ENCODE results near the gene CLASP1. TPM values are rescaled to one million over a fixed set of nuclear protein-coding genes. Genes with fewer than 3 reads are reported as not detected.

CLASP1 gene
- total and polyA plus RNA-seq, 2 of the 8 experiments (the other 6 are each of a cell fraction or from before 2014, with no cell fraction given) = 7.3 to 53.9 TPM

DNA sequence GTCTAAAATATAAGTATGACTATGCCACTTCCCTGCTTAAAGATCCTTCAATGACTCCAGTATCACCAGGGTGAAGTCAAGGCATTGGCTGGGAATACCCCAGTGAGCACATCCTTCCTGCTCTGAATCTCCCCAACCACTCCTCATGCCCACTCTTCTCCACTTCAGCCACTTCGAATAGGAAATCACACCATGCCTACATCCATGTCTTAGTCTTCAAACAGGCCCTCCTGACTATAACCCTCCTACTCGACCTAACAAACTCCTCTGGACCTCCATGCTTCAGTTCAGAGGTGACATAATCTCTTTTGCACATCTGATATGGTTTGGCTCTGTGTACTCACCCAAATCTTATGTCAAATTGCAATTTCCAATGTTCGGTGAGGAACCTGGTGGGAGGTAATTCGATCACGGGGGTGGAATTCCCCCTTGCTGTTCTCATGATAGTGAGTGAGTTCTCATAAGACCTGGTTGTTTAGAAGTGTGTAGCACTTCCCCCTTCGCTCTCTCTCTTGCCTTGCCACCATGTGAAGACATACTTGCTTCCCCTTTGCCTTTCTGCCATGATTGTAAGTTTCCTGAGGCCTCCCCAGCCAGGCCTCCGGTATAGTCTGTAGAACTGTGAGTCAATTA is 276.4 kb downstream of the CLASP1 start:
- Histone ChIP-seq H3K4ac (replicated peaks; ENCODE audit: insufficient read length, low read depth, low read length) (no peak overlapping the region), H2BK120ac (replicated peaks; ENCODE audit: low read depth, low read length) (no peak overlapping the region), H3K27me3 (replicated peaks in 1 of 4; ENCODE audit: control insufficient read depth in 3 of 4, extremely low read depth in 1 of 4, insufficient read depth in 3 of 4, low read length in 3 of 4) (no peaks in the 10 kb centered on the region), H3K9me3 (ENCODE audit: insufficient read depth in 2 of 2, low read depth in 1 of 2, low read length in 1 of 2) (no peaks in the 10 kb centered on the region; a peak in 1 of 4 replicates), H3K36me3 (ENCODE audit: control insufficient read depth in 2 of 4, insufficient read depth in 4 of 4, low read length in 3 of 4) (peaks cover 0 to 22% (median 12%) of the 10 kb centered on the region in 4 experiments; a peak in 6 of 8 replicates), H2BK5ac (ENCODE audit: low read depth, low read length) (no peak overlapping the region), H4K5ac (ENCODE audit: insufficient read length, low read depth, low read length) (no peak overlapping the region), H4K8ac (ENCODE audit: extremely low read depth, insufficient read depth, low read length) (no peak overlapping the region), H4K20me1 (replicated peaks in 1 of 2; ENCODE audit: control insufficient read depth in 1 of 2, insufficient read depth in 2 of 2, low read length in 2 of 2) (peaks cover 1 to 2% of the 10 kb centered on the region in 2 experiments), H3K4me3 (ENCODE audit: extremely low read depth in 1 of 4, insufficient read depth in 2 of 4, low read depth in 3 of 4, low read length in 4 of 4) (no peak overlapping the region), H3K18ac (ENCODE audit: extremely low read depth, low read length) (no peak overlapping the region), H3K56ac (replicated peaks; ENCODE audit: insufficient read length, low read depth, low read length) (no peak overlapping the region), H3K4me2 (ENCODE audit: insufficient read depth in 1 of 2, low read depth in 2 of 2, low read length in 2 of 2) (no peak overlapping the region), H2AK5ac (ENCODE audit: low read depth, low read length) (no peak overlapping the region), H4K91ac (replicated peaks; ENCODE audit: insufficient read length, low read length) (no peak overlapping the region), H3K23me2 (ENCODE audit: low read depth, low read length) (no peaks in the 10 kb centered on the region), H3K79me1 (ENCODE audit: low read depth, low read length) (no peaks in the 10 kb centered on the region), H3K23ac (ENCODE audit: insufficient read length) (no peak overlapping the region), H3K27ac (ENCODE audit: low read depth, low read length) (no peak overlapping the region), H2BK20ac (ENCODE audit: low read length) (no peak overlapping the region), H2BK12ac (ENCODE audit: low read depth, low read length) (no peak overlapping the region), H3K9ac (replicated peaks in 1 of 4; ENCODE audit: extremely low read depth in 1 of 4, low read depth in 3 of 4, low read length in 3 of 4) (no peak overlapping the region), H3K14ac (ENCODE audit: insufficient read length) (no peak overlapping the region), H3K4me1 (replicated peaks in 1 of 4; ENCODE audit: control insufficient read depth in 3 of 4, insufficient read depth in 4 of 4, low read length in 3 of 4) (no peaks in the 10 kb centered on the region), H3K79me2 (ENCODE audit: control insufficient read depth in 1 of 2, insufficient read depth in 2 of 2, low read length in 2 of 2) (no peaks in the 10 kb centered on the region), H2BK15ac (ENCODE audit: low read length) (no peak overlapping the region), H2AFZ (ENCODE audit: low read length) (no peak overlapping the region)
- DNase-seq (ENCODE audit: low read depth in 1 of 2, low spot score in 2 of 2) = no peak
- ChIA-PET CTCF (ENCODE audit: partially characterized antibody) (interaction anchor here (0.6 kb wide), 1 partner anchor 561 kb away, joined by 3 read pairs; no protein-coding TSS in a partner anchor), POLR2A (ENCODE audit: partially characterized antibody) (no interaction called here)
- TF ChIP-seq SRF (IDR thresholded peaks at IDR 0.05; ENCODE audit: low read depth, low read length) (no peak), HDAC6 (IDR thresholded peaks at IDR 0.05; ENCODE audit: low read depth, low read length) (no peak), SIN3A (conservative IDR thresholded peaks at IDR 0.05 in 1 of 2, IDR thresholded peaks at IDR 0.05 in 1 of 2; ENCODE audit: low read depth in 1 of 2, low read length in 2 of 2) (no peak), CEBPB (IDR thresholded peaks at IDR 0.05; ENCODE audit: low read depth, low read length) (no peak), SP2 (IDR thresholded peaks at IDR 0.05; ENCODE audit: low read length) (no peak), RXRA (IDR thresholded peaks at IDR 0.05; ENCODE audit: insufficient read depth, low read depth, low read length) (no peak), SIX5 (IDR thresholded peaks at IDR 0.05; ENCODE audit: low read depth, low read length) (no peak)
- TF ChIP-seq, protein P1, sequence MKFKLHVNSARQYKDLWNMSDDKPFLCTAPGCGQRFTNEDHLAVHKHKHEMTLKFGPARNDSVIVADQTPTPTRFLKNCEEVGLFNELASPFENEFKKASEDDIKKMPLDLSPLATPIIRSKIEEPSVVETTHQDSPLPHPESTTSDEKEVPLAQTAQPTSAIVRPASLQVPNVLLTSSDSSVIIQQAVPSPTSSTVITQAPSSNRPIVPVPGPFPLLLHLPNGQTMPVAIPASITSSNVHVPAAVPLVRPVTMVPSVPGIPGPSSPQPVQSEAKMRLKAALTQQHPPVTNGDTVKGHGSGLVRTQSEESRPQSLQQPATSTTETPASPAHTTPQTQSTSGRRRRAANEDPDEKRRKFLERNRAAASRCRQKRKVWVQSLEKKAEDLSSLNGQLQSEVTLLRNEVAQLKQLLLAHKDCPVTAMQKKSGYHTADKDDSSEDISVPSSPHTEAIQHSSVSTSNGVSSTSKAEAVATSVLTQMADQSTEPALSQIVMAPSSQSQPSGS (IDR thresholded peaks at IDR 0.05; ENCODE audit: low read length) = no peak
- no peak for FAIRE-seq
- WGBS, 2 experiments (ENCODE audit: extremely low coverage in 1 of 2, insufficient coverage in 1 of 2, insufficient read length in 1 of 2, insufficient replicate concordance in 2 of 2, low coverage in 1 of 2, low lambda C conversion rate in 2 of 2, missing lambda C conversion rate in 1 of 2) = 92% methylated on average over 7 of the region's 7 CpGs; no CpG with 5 or more reads in 1 of the 2 experiments

All from H1 (cell line).